ENCODE results near the gene MYLK4. TPM values are rescaled to one million over a fixed set of nuclear protein-coding genes. Genes with fewer than 3 reads are reported as not detected.

The MYLK4 gene
- total and polyA plus RNA-seq, 8 donors, result 0.12 to 1.3 (median 0.43) TPM; not detected in 3

GRCh38 chr6:2772840-2773239, 22.1 kb upstream of the MYLK4 start:
- Histone ChIP-seq H3K27me3 (no peaks in the 10 kb centered on the region), H3K9me3 (no peaks in the 10 kb centered on the region), H3K4me1 (peaks cover 17 to 61% (median 41%) of the 10 kb centered on the region in 4 donors), H3K27ac (no peak overlapping the region), H3K36me3 (peaks cover 0 to 62% (median 33%) of the 10 kb centered on the region in 4 donors), H3K4me3 (no peak overlapping the region)
- intact Hi-C loops (cut with DNase I; ENCODE audit: low total_unique reads), result no loop called here
- WGBS, 5 donors, result 67 to 84% (median 75%) methylated on average over 3 of the region's 3 CpGs
- TF ChIP-seq EP300 (IDR thresholded peaks at IDR 0.05) (no peak), POLR2A (IDR thresholded peaks at IDR 0.05) (no peak)
- DNase-seq, result no peak

DNA sequence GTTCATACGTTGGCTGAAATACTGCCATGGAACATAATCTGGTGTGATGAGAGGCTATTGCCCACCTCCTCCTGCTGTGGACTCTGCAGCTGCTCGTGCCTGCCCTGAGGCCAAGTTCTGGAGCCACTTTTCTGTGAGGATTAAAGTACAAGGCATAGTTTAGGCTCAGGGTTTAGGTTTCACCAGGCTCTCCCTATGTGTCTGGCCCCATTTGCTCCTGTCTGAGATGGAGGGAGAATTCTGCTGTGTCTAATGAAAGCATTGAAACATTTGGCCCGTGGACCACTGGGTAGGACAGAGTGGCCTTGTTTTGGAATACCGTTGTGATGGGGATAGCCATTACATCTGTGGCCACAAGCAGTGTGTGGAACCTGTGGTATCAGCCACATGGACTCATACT, 20.4 kb upstream of the MYLK4 start:
- H3K4me1 ChIP-seq, result peaks cover 25 to 67% (median 51%) of the 10 kb centered on the region in 4 donors
- H3K9me3 ChIP-seq, result no peaks in the 10 kb centered on the region
- peaks cover 0 to 54% (median 30%) of the 10 kb centered on the region in 4 donors for H3K36me3 ChIP-seq
- no peak overlapping the region for H3K4me3 ChIP-seq
- no peaks in the 10 kb centered on the region for H3K27me3 ChIP-seq
- no peak overlapping the region for H3K27ac ChIP-seq
- intact Hi-C loops (cut with DNase I; ENCODE audit: low total_unique reads), result no loop called here
- TF ChIP-seq EP300 (IDR thresholded peaks at IDR 0.05) (no peak), POLR2A (IDR thresholded peaks at IDR 0.05) (no peak), POLR2AphosphoS5 (IDR thresholded peaks at IDR 0.05) (no peak)
- TF ChIP-seq, protein P1, sequence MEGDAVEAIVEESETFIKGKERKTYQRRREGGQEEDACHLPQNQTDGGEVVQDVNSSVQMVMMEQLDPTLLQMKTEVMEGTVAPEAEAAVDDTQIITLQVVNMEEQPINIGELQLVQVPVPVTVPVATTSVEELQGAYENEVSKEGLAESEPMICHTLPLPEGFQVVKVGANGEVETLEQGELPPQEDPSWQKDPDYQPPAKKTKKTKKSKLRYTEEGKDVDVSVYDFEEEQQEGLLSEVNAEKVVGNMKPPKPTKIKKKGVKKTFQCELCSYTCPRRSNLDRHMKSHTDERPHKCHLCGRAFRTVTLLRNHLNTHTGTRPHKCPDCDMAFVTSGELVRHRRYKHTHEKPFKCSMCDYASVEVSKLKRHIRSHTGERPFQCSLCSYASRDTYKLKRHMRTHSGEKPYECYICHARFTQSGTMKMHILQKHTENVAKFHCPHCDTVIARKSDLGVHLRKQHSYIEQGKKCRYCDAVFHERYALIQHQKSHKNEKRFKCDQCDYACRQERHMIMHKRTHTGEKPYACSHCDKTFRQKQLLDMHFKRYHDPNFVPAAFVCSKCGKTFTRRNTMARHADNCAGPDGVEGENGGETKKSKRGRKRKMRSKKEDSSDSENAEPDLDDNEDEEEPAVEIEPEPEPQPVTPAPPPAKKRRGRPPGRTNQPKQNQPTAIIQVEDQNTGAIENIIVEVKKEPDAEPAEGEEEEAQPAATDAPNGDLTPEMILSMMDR (IDR thresholded peaks at IDR 0.05), result no peak
- WGBS, 5 donors, result 89 to 98% (median 94%) methylated on average over 4 of the region's 4 CpGs
- no peak for DNase-seq

- DNase-seq, result peak in 1 of 2 donors; percentile 61
- peak overlapping the region in 1 of 4 donors; percentile 5 for H3K4me3 ChIP-seq
- H3K27ac ChIP-seq, result peak overlapping the region in 1 of 5 donors; percentile 4
- no peaks in the 10 kb centered on the region for H3K27me3 ChIP-seq
- no peaks in the 10 kb centered on the region for H3K9me3 ChIP-seq
- TF ChIP-seq, protein P1 (IDR thresholded peaks at IDR 0.05), result no peak
- no peak for TF ChIP-seq EP300 (IDR thresholded peaks at IDR 0.05)
- TF ChIP-seq POLR2AphosphoS5 (IDR thresholded peaks at IDR 0.05), result no peak
- H3K36me3 ChIP-seq, result peaks cover 0 to 50% (median 24%) of the 10 kb centered on the region in 4 donors
- peaks cover 25 to 67% (median 48%) of the 10 kb centered on the region in 4 donors for H3K4me1 ChIP-seq
- WGBS, 5 donors, result 53 to 60% (median 58%) methylated on average over 13 of the region's 13 CpGs
- intact Hi-C loops (cut with DNase I; ENCODE audit: low total_unique reads), result no loop called here
Measured at GRCh38 chr6:2770171-2770570, 19.4 kb upstream of the MYLK4 start.

DNA sequence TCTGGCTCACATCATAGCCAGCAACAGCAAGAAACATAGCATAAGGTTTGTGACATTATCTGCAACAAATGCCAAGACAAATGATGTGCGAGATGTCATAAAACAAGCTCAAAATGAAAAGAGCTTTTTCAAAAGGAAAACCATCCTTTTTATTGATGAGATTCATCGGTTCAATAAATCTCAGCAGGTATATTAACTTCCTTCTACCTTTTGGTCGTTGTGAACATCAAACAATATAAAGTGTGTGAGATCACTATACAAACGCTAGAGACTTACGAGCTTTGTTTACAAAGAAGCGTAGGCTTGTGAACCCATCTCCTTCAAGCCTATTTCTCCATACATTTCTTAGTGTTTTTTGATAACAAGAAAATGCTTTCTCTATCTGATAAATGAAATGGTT, 18.0 kb upstream of the MYLK4 start:
- peaks cover 25 to 68% (median 50%) of the 10 kb centered on the region in 4 donors for H3K4me1 ChIP-seq
- H3K4me3 ChIP-seq, result peak overlapping the region in 2 of 4 donors; percentile 91 to 92
- TF ChIP-seq, protein P1 (IDR thresholded peaks at IDR 0.05), result no peak
- no peak for TF ChIP-seq POLR2AphosphoS5 (IDR thresholded peaks at IDR 0.05)
- no peak for TF ChIP-seq EP300 (IDR thresholded peaks at IDR 0.05)
- no peak for TF ChIP-seq POLR2A (IDR thresholded peaks at IDR 0.05)
- intact Hi-C loops (cut with DNase I; ENCODE audit: low total_unique reads), result no loop called here
- DNase-seq, result no peak
- H3K36me3 ChIP-seq, result peaks cover 0 to 36% (median 12%) of the 10 kb centered on the region in 4 donors
- 42 to 48% (median 43%) methylated on average over 6 of the region's 6 CpGs for WGBS, 5 donors
- peak overlapping the region in 1 of 5 donors; percentile 96 for H3K27ac ChIP-seq
- H3K27me3 ChIP-seq, result no peaks in the 10 kb centered on the region
- no peaks in the 10 kb centered on the region for H3K9me3 ChIP-seq
